CD1c-positive myeloid dendritic cell (primary cell): ENCODE data around the gene FOXD4L6.
"Not testable (repeated sequence)": the region's sequence is repeated elsewhere in the genome, so short reads cannot be mapped to it uniquely, and the experiment has no call there.

Experiments used
- DNase-seq: peaks from one replicate; pipeline ENCODE4 v3.0.0-alpha.2; 2016; ENCODE audit errors: extremely low spot score

FOXD4L6 gene

DNA sequence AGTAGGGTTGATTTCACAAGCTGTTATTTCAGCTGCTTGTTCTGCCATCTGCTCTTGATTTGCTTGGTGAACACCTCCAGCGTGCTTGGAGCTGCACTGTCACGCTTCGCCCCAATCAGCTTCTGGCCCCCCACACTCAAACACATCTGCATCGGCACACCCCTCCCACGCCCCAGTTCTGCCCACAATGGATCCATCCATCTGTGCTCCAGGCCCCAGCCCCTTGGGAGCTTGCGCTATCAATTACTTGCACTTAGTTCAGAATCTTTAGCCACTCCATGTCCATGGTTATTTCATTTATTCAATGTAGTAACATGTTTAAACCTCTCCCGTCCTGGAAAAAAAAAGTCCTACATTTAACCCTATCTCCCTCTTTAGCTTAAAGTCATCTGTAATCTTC is 28.0 kb downstream of the FOXD4L6 start:
- DNase-seq = not testable (repeated sequence)

DNA sequence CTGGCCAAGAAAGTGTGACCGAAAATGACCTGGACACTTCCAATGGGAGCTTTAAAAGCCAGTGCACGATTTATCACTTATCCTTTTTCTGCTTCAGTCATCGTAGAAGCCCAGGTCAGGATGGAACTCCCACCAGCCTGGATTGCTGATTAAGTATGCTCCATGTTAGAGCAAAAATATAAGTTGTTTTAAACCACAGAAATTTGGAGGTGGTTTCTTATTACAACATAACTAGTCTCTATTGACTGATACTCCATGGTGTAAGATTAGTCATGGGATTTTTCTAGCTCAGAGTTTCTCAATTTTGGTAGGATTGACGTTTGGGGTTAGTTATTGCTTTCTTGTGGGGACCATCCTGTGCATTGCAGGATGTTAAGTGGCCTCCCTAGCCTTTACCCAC is 29.7 kb downstream of the FOXD4L6 start:
- DNase-seq = not testable (repeated sequence)

DNA sequence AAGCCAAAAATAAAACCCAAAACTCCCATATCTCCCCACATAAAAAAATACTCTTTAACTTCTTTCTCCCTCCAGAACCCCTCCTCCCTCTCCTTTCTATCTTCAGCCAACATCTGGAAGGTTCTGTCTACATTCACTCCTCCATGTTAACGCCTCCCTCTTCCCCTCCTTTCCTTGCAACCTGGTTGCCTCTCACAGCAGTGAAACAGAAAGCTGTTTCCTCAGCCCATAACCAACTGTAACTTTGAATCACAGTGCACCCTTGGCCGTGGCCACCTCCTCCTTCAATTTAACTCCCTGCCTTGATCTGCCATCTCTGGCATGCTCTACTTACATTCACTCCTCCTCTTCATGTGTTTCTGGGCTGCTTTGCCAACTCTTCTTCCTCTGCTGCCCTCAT is 33.4 kb downstream of the FOXD4L6 start:
- DNase-seq = not testable (repeated sequence)

DNA sequence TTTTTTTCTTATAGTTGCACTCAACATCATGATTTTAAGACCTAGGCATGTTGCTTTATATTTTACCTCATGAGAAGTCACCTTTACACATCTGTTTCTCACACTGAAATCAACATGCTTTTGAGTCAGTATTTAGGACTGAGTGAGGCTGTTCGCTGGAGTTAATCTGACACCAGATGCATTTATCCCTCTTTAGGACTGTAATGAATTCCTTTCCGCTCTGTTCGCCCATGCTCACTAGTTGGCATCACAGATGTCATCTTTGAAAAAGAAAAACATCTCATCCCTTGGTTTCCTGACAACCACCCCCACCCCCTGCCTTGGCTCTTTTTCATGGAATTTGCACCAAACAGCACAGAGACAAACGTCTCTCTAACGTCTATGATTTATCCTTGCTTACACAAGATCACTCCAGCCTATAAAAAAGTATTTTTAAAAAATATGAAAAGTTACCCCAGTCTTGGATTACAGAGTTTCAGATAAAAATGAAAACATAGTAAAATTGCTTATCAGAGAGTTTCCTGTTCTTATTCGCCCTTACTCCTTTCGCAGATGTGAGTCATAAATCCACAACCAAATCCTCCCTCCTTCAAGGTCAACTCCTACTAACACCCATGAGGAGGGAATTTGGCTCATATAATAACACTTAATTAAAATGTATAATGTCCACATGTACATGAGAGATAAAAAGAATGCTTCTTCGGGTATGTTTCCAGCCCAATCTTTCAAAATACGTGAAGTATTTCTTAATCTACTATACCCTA is 34.3 kb downstream of the FOXD4L6 start:
- DNase-seq = not testable (repeated sequence)

DNA sequence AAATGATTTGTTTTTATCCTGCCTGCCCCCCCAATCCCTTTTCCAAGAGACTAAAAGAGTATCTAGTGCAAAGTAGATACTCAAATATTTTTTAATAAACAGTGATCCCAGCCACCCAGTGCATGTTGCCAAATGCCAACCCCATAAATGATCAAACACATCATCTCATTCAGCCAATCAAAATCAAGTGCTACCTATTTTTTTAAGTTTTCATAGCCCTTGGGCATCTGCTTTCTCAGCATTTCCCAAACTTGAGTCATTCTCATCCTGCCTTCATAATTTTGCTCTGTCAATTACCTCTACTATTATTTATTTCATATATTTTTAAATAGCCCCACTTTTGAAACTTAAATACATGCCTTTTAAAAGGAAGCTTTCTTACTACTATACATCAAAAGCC is 37.6 kb downstream of the FOXD4L6 start:
- DNase-seq = not testable (repeated sequence)

DNA sequence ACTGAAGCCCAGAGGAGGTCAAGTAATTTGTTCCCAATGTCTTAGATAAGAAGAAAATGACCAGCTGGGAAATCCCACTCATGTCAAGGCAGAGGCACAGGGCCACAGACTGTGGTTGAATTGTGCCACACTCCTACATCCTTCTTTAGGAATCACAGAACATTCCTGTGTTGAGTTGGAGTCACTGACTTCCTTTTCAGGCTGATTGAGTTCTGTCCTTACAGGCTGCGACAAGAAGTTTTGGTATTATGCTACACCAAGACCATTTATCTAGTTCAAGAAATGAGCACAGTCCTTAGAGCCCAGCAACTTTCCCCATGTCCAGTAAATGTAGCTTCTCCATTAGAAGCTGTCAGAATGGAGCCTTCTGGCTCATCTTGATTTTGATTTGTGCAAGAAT is 38.1 kb downstream of the FOXD4L6 start:
- not testable (repeated sequence) for DNase-seq

DNA sequence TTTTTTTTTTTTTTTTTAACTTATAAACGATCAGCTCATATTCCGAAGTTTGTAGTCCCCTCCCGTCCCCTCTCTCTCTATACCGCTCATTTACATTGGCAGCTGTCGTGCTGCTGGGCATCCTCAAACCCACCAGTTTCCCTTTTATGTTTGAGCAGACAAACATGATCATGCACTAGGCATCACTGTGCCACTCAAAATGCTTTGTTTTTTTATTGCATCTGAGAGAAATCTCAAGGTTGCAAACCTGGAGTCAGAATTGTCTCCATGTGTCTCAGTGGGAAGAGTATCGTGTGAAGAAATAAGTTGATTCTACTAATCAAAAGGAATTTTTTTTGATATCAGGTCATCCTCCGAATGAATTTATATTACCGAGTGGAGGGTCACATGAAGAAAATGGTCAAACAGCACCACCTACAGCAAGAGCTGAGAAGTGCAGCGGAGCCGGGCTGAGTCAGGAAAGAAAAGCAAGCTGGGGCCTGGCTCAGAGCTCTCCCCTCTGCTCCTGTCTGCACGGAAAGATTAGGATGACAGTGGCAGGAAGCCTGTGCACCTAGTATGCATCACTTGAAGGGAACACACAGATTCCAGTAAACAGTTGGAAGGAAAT is 39.9 kb downstream of the FOXD4L6 start:
- not testable (repeated sequence) for DNase-seq

DNA sequence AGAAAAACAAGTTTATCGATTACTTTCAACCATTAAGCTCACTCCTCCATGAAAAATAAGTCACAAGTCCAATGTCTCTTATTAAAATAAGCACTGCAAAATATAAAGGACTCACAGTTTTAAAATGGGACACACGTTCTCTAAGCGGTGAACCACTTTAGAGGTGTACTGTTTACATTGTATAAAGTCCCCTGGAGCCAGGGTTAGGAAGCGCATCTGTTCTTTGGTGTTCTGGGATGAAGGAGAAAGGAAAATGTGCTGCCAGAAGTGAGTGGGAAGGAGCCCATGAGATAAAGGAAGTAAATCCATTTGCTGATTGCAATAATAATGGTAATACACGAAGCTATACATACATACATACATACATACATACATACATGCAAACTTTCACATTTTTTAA is 40.6 kb downstream of the FOXD4L6 start:
- DNase-seq = not testable (repeated sequence)

DNA sequence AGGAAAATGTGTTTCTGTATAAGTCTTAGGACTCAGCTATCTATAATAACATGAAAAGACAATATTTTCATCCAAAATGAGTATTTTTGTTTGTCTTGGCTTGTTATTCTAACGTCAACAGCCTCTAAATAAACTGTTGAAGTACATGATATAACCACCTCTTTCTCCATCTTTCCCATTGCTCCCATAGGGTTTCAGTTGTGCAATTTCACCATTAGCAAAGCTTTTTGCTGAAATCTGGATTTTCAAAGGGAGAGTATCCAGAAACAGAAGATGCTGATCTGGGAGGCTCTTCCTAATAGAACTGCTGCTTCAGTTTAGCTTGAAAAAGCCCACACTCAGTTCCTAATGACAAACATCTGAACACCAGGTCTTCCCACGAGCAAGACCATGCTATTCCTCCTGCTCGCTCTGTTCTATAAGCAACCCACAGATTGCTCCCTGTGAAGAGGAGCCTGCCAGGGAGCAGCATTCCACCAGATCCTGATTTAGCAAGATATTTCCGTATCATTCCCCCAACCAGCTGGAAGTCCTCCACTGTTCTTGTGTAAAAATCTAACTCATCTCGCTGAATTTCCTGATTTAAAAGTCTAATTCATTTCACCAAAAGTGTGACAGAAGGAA is 41.2 kb downstream of the FOXD4L6 start:
- not testable (repeated sequence) for DNase-seq

DNA sequence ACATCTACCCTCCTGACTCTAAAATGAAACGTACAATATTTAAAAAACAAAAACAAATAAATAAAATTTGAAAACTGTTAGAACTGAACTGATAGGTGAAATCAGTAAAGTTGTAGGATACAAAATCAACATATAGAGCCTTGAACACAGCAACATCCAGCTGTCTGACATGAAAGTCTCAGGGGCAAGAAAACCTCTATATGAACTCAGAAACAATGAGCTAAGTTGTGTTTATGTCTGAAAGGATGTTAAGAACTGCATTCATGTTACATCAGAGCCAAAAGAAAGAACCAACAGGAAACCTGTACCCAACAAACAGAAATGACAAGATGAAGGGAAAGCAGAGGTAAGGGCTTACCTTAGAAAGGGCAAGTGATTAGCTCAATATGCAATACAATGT is 41.8 kb downstream of the FOXD4L6 start:
- not testable (repeated sequence) for DNase-seq

DNA sequence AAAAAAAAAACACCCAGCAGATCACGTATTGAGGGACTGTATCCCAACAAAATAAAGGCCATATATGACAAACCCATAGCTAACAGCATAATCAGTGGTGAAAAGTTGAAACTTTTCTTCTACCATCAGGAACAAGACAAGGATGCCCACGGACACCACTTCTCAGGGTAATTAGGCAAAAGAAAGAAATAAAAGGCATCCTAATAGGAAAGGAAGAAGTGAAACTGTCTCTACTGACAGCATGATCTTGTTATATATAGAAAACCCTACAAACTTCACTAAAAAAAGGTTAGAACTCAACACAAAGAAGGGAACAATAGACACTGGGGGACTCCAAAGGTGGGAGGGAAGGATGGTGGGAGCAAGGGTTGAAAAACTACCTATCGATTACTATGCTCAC is 42.3 kb downstream of the FOXD4L6 start:
- not testable (repeated sequence) for DNase-seq

DNA sequence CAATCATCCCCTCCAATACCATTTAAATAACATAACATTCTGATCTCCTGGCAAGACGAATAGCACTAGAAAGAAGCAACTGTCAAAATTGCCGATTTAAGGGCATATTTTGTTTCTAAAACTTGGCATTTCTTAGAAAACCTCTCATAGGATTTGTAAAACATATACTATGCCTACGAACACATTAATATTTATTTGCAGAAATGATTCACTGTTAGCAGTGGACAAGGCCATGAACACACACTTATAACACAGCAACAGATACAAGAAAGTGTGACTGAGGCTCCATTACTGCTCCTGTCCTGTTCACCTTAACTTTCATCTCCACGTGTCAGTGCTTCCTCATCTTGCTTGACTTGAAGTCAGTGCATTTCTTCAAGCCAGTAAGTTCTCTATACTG is 46.1 kb downstream of the FOXD4L6 start:
- DNase-seq = not testable (repeated sequence)

DNA sequence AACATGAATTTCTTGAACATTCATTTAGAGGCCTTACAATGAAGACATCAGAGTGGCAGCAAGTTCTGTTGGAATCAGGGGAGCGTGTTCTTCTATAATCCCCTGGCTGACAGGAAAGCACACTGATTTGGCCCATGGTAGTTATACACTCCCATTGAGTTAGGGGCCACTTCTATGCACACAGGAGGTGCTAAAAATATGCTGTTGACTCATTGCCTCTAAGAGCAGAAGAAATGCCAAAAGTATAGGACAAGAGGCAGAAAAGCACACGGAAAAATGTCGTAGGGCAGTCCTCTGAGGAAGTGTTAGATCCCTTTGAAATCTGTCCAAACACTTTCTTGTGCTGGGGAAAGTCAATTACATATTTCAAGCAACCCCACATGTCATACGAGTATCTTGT is 49.0 kb downstream of the FOXD4L6 start:
- DNase-seq = not testable (repeated sequence)

DNA sequence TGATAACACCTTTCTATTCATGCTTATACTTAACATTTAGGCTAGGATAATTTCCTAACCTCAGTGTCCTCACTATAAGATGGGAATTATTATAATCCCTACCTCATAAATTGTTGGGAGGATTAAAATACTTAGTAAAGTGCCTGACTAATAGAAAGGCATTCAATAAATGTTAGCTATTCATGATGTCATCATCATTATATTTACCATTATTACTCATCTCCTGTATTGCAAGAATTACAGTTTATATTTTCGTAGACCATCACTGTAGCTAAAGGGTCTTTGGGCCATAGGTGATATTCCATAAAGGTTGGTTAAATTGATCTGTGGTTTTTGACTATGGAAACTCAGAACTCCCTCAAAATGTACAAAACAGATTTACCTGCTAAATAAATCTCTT is 50.9 kb downstream of the FOXD4L6 start:
- DNase-seq = not testable (repeated sequence)
